NCI-H1105 treated with DMSO at 0.1 percent for 48 hours (cell line): Measurements from ENCODE around the gene PIGQ.
"Not testable (repeated sequence)": the region's sequence is repeated elsewhere in the genome, so short reads cannot be mapped to it uniquely, and the experiment has no call there.

ENCODE experiments used
- DNase-seq: peaks from one replicate; lab custom pipeline; 2025; lab: John Stamatoyannopoulos, UW

Gene PIGQ

DNA sequence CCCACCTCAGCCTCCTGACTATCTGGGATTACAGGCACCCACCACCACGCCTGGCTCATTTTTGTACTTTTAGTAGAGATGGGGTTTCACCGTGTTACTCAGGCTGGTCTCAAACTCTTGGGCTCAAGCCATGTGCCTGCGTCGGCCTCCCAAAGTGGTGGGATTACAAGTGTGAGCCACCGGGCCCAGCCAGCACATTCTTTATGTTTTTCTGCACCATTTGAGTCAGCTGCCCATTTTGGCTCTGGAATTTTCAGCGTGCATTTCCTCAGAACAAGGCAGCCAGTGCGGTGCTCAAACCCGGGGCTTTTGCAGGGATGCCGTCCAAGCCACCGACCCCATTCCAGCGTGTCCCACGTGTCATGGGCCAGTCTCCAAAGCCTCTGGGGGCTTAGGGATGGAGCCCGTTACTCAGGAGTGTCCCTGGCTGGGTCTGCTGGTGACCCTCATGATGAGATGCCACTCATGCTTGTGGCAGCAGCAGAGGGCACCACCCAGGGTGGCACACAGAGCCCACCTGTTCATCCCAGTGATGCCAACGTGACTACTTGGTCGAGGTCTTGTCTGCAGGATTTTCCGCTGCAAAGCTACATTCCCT lies 16.4 kb downstream of the PIGQ start:
- no peak for DNase-seq

DNA sequence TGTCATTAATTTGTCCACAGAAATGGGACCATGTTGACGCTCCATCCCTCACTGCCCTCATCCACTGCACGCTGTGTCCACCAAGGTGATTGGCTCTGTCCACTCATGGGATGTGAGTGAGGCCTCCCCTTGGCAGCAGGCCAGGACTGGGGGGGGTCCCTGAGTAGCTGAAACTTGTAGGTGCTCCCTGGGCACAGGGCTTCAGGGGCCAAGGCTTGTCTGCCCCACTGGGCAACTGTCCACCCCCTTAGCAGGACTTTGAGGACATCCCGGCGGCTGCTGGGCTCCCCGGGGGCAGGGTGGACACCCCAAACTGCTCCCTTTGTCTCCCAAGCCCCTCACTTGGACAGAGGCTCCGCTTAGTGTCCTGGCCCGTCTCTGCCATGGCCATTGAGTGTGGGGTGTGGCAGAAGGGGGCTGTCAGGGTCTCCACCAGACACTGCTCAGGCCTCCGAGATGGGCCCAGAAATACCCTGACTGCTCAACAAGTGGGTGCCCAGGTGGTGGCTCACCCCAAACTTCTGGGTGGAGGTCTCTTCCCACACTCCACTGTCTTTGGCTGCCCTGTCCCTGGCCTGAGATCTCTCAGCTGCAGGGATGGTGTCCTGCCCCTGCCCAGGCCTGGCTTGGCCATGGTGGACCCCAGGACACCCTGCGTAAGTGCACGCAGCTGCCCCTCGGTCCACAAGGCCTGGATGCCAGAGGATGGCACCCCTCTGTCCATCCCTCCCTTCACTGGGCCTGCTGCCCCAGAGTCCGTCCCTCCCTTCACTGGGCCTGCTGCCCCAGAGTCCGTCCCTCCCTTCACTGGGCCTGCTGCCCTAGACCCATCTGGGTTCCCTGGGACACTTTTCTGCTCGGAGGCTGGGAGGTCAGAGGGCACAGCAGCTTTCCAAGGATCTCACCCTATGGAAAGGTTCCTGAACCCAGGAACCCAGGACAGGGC lies 17.1 kb downstream of the PIGQ start:
- no peak for DNase-seq

DNA sequence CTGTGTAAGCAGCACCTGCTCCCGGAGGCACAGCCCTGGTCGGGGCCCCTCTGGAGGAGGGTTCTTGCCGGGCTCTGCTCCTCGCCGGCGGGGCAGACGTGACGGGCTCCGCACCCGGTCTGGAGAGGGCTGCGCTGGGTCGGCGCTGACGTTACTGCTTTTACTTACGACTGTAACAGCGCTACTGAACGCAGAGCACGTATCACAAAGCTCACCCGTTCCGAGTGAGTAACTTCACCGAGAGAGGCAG lies 18.8 kb downstream of the PIGQ start:
- DNase-seq, result peak; percentile 7

DNA sequence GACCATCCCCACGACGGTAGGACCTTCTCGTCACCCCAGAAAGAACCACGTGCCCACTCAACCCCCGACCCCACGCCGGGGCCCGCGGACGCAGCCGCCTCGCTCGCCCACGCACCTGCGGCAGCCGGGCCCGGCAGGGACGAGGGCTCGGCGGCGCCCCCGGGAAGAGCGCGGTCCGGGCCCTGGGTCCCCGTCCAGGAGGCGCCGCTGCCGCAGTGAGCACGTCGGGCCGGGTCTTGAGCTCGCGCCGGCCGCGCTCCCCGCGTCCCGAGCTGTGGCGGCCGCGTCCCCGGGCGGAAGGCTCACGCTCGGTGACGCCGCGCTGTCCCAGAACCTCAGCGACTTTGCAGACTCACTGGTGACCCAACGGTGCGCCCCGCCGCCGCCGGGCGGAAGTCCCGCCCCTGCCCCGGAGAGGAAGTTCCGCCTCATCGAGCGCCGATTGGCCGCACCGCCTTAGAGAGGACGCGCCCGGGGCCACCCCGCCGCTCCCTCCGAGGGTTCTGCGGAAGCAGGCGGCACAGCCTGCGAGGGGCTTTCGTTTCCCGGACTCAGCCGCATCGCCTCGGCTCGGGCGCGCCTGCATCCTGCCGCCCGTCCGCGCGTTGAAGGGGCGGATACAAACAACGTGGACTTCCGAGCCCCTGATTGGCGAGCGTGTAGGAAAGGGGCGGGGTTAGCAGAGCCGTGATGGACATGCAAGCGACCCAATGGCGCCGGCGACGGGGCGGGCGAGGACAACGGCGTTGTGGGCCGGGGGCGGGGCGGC lies 19.3 kb downstream of the PIGQ start:
- DNase-seq, result peak; percentile 75

DNA sequence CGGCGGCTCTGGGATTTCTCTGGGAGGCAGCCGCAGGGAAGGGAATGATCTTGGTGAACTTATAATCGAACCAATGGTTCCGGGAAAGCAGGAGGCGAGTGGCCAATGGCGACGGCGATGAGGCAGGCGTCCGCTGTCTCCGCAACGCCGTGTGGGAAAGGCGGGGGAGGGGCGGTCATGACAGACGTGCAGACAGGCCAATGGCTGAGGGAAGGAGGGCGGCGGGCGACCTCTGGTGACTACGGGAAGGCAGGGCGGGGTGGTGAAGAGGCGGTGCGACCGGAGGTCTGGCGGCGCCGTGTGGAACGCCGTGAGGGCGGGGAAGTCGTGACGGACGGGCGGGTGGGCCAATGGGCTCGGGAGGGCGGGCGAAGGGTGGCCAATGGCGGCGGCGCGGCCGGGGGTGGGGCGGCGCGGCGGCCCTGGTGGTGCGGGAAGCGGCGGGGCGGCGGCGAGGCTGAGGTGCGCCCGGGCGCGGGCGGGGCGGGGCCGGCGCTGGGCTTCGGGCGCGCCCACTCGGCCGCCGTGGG lies 20.0 kb downstream of the PIGQ start, which contains the start of gene RAB40C:
TSS of gene RAB40C (plus strand) at position 409 of the 530 bp plus-strand sequence. CDS start 226 bp downstream, outside the sequence.
- peak; percentile 79 for DNase-seq

DNA sequence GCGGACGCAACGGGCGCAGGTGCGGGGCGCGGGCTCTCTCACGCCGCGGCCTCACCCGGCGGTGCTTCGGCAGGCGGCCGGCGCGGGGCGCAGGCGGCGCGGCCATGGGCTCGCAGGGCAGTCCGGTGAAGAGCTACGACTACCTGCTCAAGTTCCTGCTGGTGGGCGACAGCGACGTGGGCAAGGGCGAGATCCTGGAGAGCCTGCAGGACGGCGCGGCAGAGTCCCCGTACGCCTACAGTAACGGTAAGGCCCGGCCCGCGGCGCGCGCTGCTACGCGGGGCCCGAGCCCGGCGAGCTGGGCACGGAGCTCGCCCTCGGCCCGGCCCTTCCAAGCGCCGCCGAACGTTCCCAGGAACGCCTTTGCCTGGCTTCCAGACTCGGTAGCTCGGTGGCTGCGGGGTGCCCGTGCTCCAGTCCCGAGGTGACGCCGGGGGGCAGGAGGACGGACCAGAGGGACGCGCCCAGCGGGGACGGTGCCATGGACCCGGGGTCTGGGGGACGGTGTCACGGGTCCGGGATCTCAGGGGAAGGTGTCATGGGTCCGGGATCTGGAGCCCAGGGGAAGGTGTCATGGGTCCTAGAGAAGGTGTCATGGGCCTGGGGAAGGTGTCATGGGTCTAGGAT lies 20.5 kb downstream of the PIGQ start:
- no peak for DNase-seq

DNA sequence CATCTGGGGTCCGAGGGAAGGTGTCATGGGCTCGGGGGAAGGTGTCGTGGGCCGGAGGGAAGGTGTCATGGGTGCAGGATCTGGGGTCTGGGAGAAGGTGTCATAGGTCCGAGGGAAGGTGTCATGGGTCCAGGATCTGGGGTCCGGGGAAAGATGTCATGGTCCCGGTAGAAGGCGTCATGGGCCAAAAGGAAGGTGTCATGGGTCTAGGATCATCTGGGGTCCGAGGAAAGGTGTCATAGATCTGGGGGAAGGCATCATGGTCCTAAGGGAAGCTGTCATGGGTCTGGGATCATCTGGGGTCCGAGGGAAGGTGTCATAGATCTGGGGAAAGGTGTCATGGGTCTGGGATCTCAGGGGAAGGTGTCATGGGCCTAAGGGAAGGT lies 21.0 kb downstream of the PIGQ start:
- DNase-seq, result no peak

DNA sequence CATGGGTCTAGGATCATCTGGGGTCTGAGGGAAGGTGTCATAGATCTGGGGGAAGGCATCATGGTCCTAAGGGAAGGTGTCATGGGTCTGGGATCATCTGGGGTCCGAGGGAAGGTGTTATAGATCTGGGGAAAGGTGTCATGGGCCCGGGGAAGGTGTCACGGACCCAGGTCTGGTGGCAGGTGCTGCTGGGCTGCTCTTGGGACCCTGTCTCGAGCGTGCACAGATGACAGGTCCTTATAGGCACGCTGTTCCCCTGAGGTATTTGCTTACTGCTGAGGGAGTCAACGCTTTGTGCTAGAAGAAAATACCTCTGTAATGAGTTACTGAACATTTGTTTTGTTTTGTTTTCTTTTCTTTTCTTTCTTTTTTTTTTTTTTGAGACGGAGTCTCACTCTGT lies 21.5 kb downstream of the PIGQ start:
- no peak for DNase-seq

DNA sequence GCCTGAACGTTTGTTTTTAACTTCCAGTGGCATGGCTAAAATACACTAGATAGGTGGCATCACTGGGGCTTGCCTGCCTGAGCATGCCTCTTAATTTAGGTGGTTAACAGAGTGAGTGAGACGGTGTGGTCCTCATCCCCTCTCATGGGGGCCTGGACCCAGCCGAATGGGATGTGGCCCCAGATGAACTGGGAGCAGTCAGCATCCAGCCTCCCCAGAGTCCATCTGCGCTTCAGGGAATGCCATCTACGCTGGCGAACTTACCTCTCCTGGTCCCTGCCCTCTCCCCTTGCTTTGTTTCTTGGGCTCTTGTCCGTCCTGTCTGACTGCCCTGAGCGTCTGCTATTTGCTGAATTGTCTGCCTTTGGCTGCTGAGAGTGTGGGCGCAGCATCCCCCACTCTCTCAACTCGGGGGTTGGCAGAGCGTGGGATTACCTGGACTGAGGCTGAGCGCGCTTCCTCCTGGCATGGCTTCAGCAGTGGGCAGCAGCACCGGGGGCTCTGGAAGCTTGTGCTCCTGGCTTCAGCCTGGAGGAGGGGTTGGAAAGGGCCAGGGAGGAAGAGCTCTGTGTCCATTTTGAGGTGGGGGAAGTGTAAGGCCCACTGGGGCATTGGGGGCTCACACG lies 22.2 kb downstream of the PIGQ start:
- DNase-seq, result no peak

DNA sequence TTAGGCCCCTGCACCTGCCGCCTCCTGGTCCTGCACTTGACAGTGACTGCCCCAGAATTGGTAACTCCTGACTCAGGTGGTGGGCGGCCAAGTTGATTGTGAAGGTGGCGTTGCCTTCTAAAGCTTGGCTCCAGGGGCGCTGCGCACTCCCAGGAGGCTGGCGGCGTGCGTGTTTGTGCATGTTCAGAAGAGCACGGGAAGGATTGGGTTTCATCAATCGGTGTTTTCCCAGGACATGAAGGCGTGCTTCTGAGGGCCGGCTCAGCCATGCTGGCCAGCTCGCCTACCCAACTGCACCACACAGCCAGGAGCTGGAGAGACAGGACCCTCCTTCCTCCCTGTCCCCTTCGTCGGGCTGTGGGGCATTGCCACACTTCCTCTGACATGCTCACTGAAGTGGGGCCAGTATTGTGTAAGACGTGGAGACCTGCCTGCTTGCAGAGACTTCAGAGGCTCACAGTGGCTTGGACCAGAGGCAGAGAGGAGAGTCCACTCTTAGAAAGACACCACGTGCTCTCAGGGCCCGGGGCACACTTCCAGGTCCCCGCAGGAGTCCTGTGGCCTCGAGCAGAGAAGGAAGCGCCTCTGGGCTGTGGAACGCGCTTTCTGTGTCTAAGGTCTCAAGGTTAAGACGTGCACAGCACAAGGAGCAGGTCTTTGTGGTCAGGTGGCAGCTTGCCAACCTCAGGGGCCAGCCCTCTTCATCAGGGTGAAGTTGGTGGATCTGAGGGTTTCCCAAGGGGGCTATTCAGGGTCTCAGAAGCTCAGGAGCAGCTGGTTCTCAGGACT lies 22.9 kb downstream of the PIGQ start:
- peak; percentile 68 for DNase-seq

DNA sequence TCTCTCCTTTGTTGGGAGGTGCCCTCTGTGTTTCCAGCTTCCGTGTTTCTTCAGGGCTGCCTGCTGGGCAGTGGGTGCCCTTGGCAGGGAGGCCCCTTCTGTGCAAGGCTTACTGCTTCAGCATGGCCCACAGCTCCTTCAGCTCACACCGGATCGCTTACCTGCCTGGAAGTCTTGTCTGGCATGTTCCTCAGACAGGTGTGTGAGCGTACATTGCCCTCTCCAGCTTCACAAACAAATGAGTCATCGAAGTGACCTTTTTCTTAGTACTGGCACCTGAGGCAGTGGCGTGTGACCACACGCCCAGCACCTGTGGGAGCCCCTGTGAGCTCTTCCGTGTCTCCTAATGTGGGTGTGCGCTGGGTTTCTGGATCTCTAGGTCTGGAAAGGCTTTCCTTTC lies 23.6 kb downstream of the PIGQ start:
- DNase-seq, result peak; percentile 16

DNA sequence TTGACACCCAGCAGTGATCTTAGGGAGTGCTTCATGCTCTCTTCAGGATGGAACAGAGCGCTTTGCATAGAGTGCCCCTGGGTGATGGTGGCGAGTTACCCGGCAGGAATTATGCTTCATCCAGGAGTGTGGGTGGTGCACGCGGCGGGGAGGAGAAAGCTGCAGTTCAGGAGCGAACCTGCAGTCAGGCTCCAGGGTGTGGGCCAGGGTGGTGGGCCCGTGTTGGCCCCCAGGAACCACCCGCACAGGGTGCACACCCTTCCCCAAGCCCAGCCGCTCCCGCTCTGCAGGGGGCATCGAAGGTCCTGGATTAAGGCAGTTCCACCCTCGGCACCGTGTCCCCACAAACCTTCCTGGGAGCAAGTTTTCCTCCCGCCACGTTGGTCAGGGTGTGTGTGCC lies 24.0 kb downstream of the PIGQ start:
- no peak for DNase-seq

DNA sequence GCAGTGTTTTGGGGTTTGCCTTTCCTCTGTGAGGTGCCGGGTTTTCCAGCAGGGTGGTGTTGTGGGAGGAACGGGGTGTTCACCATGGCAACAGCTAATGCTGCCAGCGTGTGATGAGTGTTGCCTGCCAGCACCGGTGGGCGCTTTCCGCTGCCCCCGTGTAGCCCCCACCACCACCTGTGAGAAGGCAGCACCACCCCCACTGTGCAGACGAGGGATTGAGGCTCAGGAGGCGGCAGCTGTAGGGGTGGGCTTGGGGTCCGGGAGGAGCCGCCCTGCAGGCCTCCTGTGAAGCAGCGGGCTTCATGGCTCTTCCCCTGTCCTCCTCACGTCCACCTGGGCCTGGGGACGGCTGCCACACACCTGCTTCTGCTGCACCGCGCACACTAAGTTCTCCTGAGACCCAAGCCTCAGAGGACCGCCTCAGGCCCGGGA lies 25.3 kb downstream of the PIGQ start:
- DNase-seq, result no peak

DNA sequence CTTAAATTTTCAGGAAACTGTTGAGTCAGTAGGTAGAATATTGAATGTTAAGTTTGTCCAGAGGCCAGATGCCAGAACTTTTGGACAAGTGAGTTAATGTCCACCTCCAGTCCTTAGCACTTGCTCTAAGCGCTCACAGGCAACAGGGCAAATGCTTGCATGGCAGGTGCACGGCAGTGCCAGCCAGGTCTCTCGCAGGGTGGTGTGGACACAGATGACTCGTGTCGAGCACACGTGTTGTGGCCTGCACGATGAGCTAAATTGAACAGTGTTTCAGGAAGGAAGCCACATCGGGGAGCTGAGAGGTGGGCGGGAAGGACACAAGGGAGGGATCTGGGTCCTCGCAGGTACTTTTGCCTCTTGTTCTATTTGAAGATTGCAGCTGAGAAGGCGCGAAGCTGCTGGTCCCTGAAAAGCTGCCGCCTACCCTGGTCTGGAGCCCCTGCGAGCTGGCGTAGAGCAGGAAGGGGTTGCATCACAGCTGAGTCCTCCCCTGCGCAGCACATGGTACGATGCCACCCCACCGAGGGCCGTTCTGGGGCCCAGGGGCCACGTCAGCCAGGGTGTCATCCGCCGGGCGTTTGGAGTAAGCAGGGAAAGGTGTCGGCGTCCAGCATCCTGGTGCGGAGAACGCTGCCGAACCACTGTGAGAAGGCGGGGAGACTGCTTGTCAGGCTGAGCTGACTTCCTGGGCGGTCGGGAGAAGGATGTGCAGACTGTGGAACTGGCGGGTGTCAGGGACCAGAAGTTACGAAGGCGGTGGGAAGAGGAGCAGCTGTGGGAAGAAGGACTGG lies 26.4 kb downstream of the PIGQ start:
- DNase-seq, result no peak

DNA sequence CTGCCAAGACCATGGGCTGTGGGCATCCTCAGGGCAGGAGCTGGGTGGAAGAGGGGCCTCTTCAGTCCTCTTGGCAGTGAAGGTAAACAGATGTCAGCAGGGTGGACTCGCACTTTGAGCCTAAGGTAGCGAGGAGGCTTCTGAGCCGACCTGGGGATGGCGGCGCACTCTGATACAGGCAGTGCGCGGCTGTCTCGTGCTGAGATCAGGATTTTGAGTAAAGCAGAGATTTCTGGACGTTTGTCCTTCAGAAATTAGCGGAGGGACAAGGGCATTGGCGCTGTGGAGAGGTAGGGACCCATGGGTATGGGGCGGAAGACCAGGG lies 26.9 kb downstream of the PIGQ start:
- no peak for DNase-seq

DNA sequence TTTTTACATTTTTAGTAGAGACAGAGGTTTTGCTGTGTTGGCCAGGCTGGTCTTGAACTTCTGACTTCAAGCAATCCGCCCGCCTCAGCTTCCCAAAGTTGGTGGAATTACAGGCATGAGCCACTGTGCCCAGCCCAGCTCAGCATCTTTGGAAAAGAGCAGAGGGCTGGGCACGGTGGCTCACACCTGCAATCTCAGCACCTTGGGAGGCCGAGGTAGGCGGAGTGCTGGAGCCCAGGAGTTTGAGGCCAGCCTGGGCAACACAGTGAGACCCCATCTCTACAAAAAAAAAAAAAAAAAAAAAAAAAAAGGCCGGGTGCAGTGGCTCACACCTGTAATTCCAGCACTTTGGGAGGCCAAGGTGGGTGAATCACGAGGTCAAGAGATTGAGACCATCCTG lies 27.9 kb downstream of the PIGQ start:
- DNase-seq, result not testable (repeated sequence)

DNA sequence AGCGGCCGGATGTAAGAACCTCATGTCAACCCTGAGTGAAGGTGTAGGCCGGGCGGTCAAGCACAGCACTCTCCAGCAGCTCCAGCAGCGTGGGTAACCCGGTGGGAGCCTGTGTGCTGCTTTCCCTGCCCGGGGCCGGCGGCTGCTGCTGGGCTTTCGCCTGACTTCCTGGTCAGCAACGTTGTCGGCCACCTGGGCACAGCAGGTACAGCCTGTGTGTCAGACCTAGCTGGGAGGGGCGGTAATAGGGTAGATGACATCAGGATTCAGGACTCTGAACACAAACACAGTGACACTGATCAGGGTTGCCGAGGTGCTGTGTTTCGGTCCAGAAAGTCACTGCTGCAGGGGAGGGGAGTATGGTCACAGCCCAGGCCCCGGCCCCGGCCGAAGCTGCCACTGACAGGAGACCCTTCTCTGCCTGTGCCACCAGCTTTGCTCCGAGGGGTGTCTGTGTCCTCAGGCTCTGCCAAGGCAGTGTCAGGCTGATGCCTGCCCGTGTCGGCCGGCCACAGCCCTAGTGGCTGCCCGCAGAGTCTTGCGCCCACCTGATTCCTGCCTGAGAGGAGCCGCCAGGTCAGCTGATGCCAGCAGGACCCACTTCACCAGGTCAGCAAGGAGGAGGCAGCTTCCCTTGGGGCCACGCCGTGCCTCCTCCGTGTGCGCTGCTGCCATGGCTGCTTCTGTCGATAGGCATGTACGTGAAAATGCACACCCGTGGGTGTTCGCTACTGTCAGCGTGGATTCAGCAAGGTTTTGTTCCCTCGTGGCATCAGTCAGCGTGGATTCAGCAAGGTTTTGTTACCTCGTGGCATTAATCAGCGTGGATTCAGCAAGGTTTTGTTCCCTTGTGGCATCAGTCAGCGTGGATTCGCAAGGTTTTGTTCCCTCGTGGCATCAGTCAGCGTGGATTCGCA lies 29.3 kb downstream of the PIGQ start:
- DNase-seq, result no peak

DNA sequence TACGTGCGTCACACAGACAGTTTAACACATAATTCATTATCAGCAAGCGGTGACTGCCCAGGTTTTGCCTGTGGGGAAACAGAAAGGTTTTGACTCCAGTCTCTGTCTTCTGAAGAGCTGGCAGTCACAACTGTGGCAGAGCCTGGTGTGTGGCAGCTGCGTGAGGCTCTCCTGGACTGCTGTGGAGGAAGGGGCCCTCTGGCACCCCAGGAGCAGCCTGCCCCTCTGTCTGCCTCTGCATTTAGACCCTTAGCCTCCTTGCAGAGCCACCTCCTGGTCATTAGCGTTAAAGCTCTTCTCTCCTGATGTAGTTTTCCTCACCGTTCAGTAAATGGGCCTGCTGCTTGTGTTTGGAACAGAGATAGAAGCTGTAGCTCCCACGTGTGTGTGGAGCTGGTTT lies 31.0 kb downstream of the PIGQ start:
- DNase-seq, result no peak

DNA sequence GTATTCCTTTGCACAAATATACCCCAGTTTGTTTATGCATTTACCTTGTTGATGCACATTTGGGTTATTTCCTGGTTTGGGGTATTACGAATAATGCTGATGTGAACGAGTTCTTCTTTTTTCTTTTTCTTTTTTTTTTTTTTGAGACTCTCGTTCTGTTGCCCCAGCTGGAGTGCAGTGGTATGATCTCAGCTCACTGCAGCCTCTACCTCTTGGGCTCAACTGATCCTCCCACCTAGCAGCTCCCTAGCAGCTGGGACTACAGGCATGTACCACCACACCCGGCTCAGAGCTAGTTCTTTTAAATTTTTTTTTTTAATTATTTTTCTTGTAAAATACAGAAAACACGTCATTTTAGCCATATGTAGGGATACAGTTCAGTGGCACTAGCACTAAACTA lies 34.2 kb downstream of the PIGQ start:
- no peak for DNase-seq
